AG09309 (cell line): ENCODE results near the gene HOXB4.

Source experiments
- DNase-seq: peaks from one replicate; pipeline ENCODE4 v3.0.0-alpha.2; 2010; ENCODE audit warnings: low read depth
- H3K4me3 ChIP-seq: 2 replicates; pipeline ENCODE4 v1.5.1; 2011; ENCODE audit warnings: mild to moderate bottlenecking, low read depth, low read length, moderate library complexity; ENCODE audit not compliant: control insufficient read depth
- CTCF ChIP-seq: IDR thresholded peaks from 2 replicates; pipeline ENCODE4 v1.5.1; 2011; ENCODE audit warnings: mild to moderate bottlenecking, low read depth, low read length, inconsistent platforms; ENCODE audit not compliant: insufficient read depth, control insufficient read depth; ENCODE audit errors: missing control alignments

Gene HOXB4

GRCh38 chr17:48609759-48610281 lies 31.7 kb upstream of the HOXB4 start:
- no peak for TF ChIP-seq CTCF
- no peak overlapping the region for H3K4me3 ChIP-seq
- DNase-seq, result no peak

GRCh38 chr17:48609033-48609432 lies 30.9 kb upstream of the HOXB4 start:
- TF ChIP-seq CTCF, result no peak
- no peak for DNase-seq
- H3K4me3 ChIP-seq, result no peak overlapping the region

DNA sequence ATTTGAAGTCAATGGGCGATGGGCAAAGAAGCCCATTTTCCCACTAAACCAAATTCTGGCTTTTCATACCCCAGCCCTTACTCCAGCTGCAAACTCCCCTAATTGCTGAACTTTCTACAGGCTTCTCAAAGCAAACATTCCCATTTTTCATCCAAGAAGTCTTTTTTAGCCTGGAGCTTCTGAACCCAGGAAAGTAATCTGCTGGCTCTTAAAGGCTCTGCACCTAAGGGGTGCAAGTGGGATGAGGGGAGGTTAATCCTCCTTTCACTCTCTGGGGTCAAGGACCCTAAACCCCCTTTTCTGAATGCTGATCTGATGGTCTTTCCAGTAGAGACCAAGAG lies 30.3 kb upstream of the HOXB4 start:
- no peak overlapping the region for H3K4me3 ChIP-seq
- DNase-seq, result no peak
- no peak for TF ChIP-seq CTCF

DNA sequence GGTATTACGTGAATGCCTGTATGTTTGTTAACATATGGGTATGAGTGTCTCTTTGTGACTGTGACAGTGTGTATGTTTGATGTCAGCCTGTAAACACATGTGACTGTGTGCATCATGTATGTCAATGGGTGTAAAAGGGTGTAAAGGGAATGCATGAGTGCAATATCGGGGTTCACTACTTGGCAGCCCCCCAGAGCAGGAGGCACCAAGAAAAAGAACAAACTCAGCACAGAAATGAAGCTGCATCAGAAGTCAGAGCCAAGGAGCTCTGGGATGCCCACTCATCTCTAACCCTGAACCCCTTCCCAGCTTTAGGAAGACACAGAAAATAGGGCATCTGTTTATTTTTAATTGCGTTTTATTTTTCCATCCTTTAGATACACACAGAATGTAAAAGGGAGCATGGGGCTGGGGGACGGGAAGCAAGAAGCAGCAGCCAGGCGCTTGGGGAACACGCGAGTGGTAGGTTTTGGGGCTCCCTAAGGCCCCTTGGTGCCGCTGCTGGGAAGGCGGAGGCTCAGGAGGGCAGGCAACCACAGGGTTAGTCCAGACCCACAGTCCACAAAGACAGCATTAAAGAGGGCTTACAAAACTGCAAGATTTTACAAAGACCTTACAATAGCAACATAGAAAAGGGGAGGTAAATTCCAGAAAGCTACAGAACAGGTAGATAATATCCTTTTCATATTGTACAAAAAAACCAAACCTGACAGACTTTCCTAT lies 28.9 kb upstream of the HOXB4 start:
- TF ChIP-seq CTCF, result no peak
- H3K4me3 ChIP-seq, result no peak overlapping the region

GRCh38 chr17:48605991-48606891 lies 28.1 kb upstream of the HOXB4 start:
- no peak for DNase-seq
- TF ChIP-seq CTCF, result no peak
- H3K4me3 ChIP-seq, result no peak overlapping the region

More for the DNA sequence above, 28.9 kb upstream of the HOXB4 start:
- DNase-seq, result no peak

DNA sequence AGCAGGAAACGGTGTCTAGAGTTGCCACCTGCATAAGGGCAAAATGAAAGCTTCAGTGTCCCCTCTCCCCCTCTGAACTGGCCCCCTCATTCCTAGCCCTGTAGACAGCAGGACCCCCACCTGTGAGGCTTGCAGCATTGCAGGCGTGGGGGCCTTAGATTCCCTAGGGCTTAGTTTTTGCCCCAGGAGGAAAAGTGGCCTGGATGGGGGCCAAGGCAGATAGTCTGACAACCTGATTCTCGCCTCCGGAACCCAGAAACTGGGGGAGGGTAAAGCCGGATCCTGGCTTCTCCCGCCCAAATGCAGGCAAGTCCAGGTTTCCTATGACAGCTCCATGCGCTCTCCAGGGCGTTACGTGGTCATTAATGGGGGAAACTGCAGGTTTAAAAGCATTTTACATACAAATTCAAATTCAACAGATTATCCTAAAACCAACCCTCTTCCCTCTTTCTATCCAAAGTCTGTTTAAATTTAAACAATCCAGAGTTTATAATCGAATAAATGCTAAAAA lies 27.3 kb upstream of the HOXB4 start:
- H3K4me3 ChIP-seq, result no peak overlapping the region
- no peak for DNase-seq
- no peak for TF ChIP-seq CTCF
